Measurements from ENCODE around the gene PLK3. TPM values are rescaled to one million over a fixed set of nuclear protein-coding genes. Genes with fewer than 3 reads are reported as not detected.

PLK3 gene
- total RNA-seq, 1 donor from 2014 or later = 5.4 TPM

DNA sequence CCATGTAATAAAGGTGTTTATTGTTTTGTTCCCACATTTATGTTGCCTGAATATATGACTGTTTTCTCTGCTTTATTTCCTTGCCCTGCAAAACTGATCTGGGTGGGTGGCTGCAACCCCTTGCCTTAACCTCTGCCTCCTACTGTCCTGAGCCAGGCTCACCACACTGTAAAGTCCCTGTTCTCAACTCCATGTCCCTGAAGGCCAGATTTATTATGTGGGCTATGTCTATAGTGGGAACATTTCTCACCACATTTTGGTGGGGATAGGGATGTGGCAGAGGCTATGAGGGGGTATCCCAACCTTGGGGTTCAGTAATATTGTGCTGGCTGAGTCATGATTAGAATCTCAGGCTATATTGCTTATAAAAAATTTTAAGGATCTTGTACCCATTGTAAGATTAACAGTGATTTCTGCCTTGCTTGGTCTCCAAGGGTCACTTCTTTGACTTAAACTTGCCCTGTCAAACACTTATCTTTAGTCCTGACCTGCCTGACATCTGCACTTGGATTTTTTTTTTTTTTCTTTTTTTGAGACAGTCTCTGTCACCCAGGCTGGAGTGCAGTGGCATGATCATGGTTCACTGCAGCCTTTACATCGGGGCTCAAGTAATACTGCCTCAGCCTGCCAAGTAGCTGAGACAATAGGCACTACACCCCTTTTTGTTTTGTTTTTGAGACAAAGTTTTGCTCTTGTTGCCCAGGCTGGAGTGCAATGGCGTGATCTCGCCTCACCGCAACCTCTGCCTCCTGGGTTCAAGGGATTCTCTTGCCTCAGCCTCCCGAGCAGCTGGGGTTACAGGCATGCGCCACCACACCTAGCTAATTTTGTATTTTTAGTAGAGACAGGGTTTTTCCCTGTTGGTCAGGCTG is 21.2 kb upstream of the PLK3 start:
- Histone ChIP-seq H3K27ac (replicated peaks) (no peak overlapping the region), H3K4me1 (peaks cover 47% of the 10 kb centered on the region), H3K27me3 (ENCODE audit: low read depth) (no peaks in the 10 kb centered on the region), H3K9me3 (replicated peaks) (no peaks in the 10 kb centered on the region), H3K36me3 (peaks cover 52% of the 10 kb centered on the region), H3K4me3 (no peak overlapping the region)
- no peak for DNase-seq
- TF ChIP-seq, protein P1, sequence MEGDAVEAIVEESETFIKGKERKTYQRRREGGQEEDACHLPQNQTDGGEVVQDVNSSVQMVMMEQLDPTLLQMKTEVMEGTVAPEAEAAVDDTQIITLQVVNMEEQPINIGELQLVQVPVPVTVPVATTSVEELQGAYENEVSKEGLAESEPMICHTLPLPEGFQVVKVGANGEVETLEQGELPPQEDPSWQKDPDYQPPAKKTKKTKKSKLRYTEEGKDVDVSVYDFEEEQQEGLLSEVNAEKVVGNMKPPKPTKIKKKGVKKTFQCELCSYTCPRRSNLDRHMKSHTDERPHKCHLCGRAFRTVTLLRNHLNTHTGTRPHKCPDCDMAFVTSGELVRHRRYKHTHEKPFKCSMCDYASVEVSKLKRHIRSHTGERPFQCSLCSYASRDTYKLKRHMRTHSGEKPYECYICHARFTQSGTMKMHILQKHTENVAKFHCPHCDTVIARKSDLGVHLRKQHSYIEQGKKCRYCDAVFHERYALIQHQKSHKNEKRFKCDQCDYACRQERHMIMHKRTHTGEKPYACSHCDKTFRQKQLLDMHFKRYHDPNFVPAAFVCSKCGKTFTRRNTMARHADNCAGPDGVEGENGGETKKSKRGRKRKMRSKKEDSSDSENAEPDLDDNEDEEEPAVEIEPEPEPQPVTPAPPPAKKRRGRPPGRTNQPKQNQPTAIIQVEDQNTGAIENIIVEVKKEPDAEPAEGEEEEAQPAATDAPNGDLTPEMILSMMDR (IDR thresholded peaks at IDR 0.05; ENCODE audit: borderline replicate concordance) = no peak
- intact Hi-C loops (cut with micrococcal nuclease) = no loop called here

DNA sequence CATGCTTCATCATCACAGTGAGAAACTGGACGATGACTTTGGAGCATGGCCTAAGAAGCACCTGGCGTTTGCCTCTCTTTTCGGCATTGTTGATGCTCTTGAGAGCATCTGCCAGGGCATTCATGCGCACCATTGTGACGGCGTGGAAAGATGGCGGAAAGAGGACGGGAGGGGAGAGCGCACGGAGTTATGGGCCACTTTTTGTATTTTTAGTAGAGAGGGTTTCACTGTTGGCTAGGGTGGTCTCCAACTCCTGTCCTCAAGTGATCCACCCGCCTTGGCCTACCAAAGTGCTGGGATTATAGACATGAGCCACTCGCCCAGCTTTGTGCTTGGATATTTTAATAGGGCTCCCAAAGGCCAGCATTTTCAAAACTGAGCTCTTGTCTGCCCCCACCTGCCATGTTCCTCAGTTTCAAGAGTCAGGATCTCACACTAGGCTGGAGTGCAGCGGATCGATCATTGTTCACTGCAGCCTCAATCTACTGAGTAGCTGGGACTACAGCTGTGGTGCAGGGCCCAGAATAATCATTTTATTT is 19.5 kb upstream of the PLK3 start:
- Histone ChIP-seq H3K27ac (replicated peaks) (no peak overlapping the region), H3K9me3 (replicated peaks) (no peaks in the 10 kb centered on the region), H3K36me3 (peaks cover 52% of the 10 kb centered on the region), H3K4me3 (no peak overlapping the region), H3K4me1 (peaks cover 52% of the 10 kb centered on the region), H3K27me3 (ENCODE audit: low read depth) (no peaks in the 10 kb centered on the region)
- TF ChIP-seq, protein P1 (IDR thresholded peaks at IDR 0.05; ENCODE audit: borderline replicate concordance) = no peak
- no peak for DNase-seq
- intact Hi-C loops (cut with micrococcal nuclease) = no loop called here

DNA sequence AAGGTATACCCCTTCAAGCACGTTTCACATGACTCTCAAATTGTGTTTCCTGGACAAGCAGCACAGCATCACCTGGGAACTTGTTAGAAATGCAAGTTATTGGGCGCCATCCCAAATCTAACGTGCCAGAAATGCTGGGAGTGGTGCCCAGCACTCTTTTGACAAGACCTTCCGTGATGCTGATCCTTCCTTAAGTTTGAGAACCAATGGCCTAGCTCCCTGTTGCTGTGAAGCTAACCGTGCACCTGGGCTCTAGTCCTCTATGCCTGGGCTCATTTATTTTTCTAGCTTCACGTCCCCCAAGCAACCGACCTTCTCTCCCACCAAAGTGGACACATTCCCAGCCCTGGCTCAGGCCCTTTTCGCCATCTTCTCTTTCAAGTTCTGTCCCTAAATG is 16.5 kb upstream of the PLK3 start:
- DNase-seq = no peak
- Histone ChIP-seq H3K4me1 (peaks cover 33% of the 10 kb centered on the region), H3K36me3 (peaks cover 30% of the 10 kb centered on the region), H3K4me3 (peak overlapping the region; percentile 68), H3K27me3 (ENCODE audit: low read depth) (no peaks in the 10 kb centered on the region), H3K27ac (replicated peaks) (no peak overlapping the region), H3K9me3 (replicated peaks) (no peaks in the 10 kb centered on the region)
- TF ChIP-seq, protein P1 (IDR thresholded peaks at IDR 0.05; ENCODE audit: borderline replicate concordance) = no peak
- intact Hi-C loops (cut with micrococcal nuclease) = no loop called here

DNA sequence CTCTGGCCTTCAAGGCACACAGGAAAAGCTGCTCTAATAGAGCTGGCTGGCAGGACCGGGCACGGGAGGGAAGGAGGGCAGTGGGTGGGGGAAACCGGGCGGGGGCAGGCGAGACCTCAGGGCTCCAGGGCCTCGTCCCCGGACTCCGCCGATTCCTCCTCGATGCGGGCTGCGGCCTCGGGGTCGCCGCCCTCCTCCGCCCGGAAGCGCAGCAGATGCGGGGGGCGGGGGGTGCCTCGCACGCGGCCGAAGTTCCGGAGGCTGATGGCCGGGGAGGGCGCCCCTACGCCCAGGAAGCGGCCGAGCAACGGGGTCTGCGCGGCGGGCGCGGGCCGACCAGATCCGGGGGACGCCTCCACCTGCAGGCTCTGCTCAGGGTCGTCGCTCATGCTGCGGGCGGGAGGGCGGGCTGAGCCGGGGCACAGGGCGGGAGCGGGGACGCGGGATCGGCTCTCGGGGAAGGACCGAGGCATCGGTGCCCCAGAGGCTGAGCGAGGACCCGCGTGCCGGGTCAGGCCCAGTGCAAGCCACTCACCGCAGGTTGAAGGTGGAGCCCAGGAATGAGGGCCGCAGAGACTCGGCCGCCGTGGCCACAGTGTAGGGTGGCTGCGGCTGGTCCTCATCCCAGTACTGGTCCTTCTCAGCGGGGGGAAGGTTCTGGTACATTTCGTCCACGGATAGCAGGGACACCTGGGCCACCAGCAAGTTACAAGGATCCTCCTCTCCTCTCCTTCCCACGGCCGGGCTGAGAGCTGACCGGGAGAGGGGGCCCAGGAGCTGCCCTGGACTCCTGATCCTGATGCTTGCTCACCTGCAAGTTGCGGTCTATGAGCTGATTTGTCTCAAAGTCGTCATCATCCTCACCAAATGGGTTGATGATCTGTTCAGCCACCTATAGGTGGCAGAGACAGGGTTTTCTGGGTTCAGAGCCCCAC is 15.8 kb upstream of the PLK3 start:
- intact Hi-C loops (cut with micrococcal nuclease) = no loop called here
- Histone ChIP-seq H3K4me3 (peak overlapping the region; percentile 68), H3K4me1 (peaks cover 33% of the 10 kb centered on the region), H3K36me3 (peaks cover 23% of the 10 kb centered on the region), H3K27ac (replicated peaks) (no peak overlapping the region), H3K27me3 (ENCODE audit: low read depth) (no peaks in the 10 kb centered on the region), H3K9me3 (replicated peaks) (no peaks in the 10 kb centered on the region)
- DNase-seq = no peak
- TF ChIP-seq, protein P1 (IDR thresholded peaks at IDR 0.05; ENCODE audit: borderline replicate concordance) = no peak

DNA sequence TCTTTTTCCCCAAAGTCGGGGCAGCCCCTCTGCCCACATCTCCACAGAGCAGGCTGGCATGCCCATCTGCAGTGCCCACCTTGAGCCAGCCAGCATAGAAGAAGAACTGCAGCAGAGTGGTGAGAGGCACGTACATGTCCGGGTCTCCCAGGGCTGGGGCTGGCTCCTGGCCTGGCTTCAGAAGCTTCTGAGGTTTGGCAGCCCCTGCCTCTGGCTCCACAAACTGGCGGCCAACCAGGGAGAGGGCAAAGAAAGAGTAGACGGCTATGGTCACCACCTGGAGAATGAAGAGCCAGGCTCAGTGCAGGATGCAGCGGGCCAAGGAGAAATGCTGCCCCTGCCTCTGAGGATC is 15.2 kb upstream of the PLK3 start:
- no peaks in the 10 kb centered on the region for H3K27me3 ChIP-seq (ENCODE audit: low read depth)
- peaks cover 17% of the 10 kb centered on the region for H3K36me3 ChIP-seq
- H3K4me1 ChIP-seq = peaks cover 33% of the 10 kb centered on the region
- intact Hi-C loops (cut with micrococcal nuclease) = no loop called here
- no peak for DNase-seq
- TF ChIP-seq, protein P1 (IDR thresholded peaks at IDR 0.05; ENCODE audit: borderline replicate concordance) = no peak
- H3K4me3 ChIP-seq = no peak overlapping the region
- no peak overlapping the region for H3K27ac ChIP-seq (replicated peaks)
- H3K9me3 ChIP-seq (replicated peaks) = no peaks in the 10 kb centered on the region
